ENCODE data around the gene HECA. TPM values are rescaled to one million over a fixed set of nuclear protein-coding genes. Genes with fewer than 3 reads are reported as not detected.

HECA gene, protein sequence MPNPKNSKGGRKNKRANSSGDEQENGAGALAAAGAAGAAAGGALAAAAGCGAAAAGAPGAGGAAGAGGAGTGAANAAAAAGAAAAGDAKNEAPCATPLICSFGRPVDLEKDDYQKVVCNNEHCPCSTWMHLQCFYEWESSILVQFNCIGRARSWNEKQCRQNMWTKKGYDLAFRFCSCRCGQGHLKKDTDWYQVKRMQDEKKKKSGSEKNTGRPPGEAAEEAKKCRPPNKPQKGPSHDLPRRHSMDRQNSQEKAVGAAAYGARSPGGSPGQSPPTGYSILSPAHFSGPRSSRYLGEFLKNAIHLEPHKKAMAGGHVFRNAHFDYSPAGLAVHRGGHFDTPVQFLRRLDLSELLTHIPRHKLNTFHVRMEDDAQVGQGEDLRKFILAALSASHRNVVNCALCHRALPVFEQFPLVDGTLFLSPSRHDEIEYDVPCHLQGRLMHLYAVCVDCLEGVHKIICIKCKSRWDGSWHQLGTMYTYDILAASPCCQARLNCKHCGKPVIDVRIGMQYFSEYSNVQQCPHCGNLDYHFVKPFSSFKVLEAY
- total RNA-seq (2014; rRNA removed; shearing (Covaris generic)) (17.2 and 22.5 TPM in 2 replicates), polyA plus RNA-seq (2016; fragmentation: Nextera tagmentation; extraction: Ambion mirVana) (2.7 and 2.9 TPM in 2 replicates)

DNA sequence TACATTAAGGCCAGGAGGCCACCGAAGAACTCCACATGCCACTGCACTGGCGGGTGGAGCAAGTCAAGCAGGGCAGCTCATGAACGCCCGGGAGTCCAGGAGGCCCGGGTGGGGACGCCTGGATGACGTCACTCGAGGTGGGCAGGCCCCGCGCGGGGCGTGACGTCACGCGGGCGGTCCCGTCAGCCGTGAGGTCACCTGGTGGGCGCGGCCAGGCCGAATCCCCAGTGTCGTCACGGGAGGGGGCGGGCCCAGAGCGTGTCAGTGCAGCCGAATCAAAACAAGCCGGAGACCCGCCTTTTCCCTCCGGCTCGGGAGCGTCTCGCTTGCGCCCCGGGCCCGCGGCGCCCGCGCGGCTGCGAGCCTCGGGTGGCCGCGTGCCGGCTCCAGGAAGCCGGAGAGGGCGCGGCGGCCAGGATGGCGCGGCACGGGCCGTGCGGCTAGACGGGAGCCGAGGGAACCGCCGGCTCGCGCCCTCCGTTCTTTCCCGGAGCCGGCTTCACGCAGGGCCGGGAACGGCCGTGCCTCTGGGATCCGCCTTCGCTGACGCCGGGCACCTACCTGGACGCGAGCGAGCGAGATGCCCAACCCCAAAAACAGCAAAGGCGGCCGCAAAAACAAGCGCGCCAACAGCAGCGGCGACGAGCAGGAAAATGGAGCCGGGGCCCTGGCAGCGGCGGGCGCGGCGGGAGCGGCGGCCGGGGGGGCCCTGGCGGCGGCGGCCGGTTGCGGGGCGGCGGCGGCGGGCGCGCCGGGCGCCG, at the start of gene HECA:
TSS of gene HECA (plus strand) at position 264 of the 761 bp plus-strand sequence. CDS start at position 581, 317 bp downstream.
- peaks cover 22% of the 10 kb centered on the region for H3K4me1 ChIP-seq (ENCODE audit: insufficient read depth)
- peak; percentile 98 for DNase-seq
- H3K79me2 ChIP-seq (ENCODE audit: insufficient read depth), result peaks cover 39% of the 10 kb centered on the region
- no peaks in the 10 kb centered on the region for H4K20me1 ChIP-seq (ENCODE audit: insufficient read depth)
- no peaks in the 10 kb centered on the region for H3K9me2 ChIP-seq (ENCODE audit: insufficient read depth)
- peak within 1 kb of the TSS; percentile 93 for H2AFZ ChIP-seq
- peak within 1 kb of the TSS; percentile 97 for H3K4me3 ChIP-seq
- TF ChIP-seq EZH2 (IDR thresholded peaks at IDR 0.05; ENCODE audit: insufficient read depth, poor library complexity, severe bottlenecking) (no peak), EZH2phosphoT487 (IDR thresholded peaks at IDR 0.05; ENCODE audit: insufficient read depth, low read depth) (no peak)
- peaks cover 23% of the 10 kb centered on the region; the same call in 1 of the 2 replicates for H3F3A ChIP-seq (ENCODE audit: insufficient read depth)
- peak within 1 kb of the TSS; percentile 73 for H3K27ac ChIP-seq
- no peaks in the 10 kb centered on the region for H3K36me3 ChIP-seq (ENCODE audit: low read depth)
- in situ Hi-C loops (cut with MboI), result no loop called here
- H3K4me2 ChIP-seq (ENCODE audit: unreplicated experiment), result peak within 1 kb of the TSS; percentile 95
- no peaks in the 10 kb centered on the region for H3K27me3 ChIP-seq (replicated peaks; ENCODE audit: insufficient read depth)
- 1% methylated on average over 55 to 72 of the region's 105 CpGs for WGBS, 2 experiments (ENCODE audit: low coverage in 1 of 2, low lambda C conversion rate in 2 of 2, missing lambda C conversion rate in 2 of 2)
- H3K9me3 ChIP-seq (ENCODE audit: low read depth), result no peaks in the 10 kb centered on the region
- H3K9ac ChIP-seq, result peak within 1 kb of the TSS; percentile 92

DNA sequence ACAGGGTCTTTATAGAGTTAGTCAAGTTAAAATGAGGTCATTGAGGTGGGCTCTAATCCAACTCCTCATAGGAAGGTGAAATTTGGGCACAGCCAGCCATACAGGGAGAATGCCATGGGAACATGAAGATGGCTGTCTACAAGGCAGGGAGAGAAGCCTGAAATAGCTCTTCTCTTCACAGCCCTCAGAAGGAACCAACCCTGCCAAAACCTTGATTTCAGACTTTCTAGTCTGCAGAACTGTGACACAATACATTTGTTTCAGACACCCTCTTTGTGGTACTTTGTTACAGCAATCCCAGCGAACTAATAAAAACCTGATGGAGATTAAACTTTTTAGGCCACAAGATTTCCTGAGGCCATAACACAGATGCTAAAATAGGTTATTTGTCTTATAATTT, 43.1 kb upstream of the HECA start:
- WGBS, 2 experiments (ENCODE audit: low coverage in 1 of 2, low lambda C conversion rate in 2 of 2, missing lambda C conversion rate in 2 of 2), result 23 to 26% methylated on average over 1 of the region's 1 CpG
- in situ Hi-C loops (cut with MboI), result no loop called here

DNA sequence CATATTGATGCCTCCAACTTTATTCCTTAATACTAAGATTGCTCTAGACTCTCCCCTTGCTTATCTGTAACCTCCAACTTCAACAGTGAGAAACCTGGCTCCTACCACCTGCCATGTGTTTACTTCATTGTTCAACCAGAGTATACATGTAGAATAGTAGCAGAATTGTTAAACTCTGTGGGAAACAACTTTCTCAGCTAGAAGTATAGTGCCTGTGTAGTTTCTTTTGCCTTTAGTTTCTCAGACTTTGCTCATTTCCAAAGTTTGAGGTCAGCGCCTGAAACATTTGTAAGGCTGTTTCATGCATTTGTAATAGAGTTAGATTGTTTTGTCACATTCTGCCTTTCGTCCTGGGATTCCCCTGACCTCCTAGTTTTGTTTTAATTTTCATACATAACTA, 34.9 kb upstream of the HECA start:
- H3F3A ChIP-seq (ENCODE audit: insufficient read depth), result no peaks in the 10 kb centered on the region
- no peak overlapping the region for H3K4me3 ChIP-seq
- 52 to 53% methylated on average over 2 of the region's 2 CpGs for whole genome bisulfite sequencing, 2 experiments (ENCODE audit: low coverage in 1 of 2, low lambda C conversion rate in 2 of 2, missing lambda C conversion rate in 2 of 2)
- no peak overlapping the region for H2AFZ ChIP-seq
- TF ChIP-seq EZH2 (IDR thresholded peaks at IDR 0.05; ENCODE audit: insufficient read depth, poor library complexity, severe bottlenecking), result no peak
- TF ChIP-seq EZH2phosphoT487 (IDR thresholded peaks at IDR 0.05; ENCODE audit: insufficient read depth, low read depth), result no peak
- no peaks in the 10 kb centered on the region for H3K36me3 ChIP-seq (ENCODE audit: low read depth)
- no peaks in the 10 kb centered on the region for H3K4me1 ChIP-seq (ENCODE audit: insufficient read depth)
- no peaks in the 10 kb centered on the region for H3K27me3 ChIP-seq (replicated peaks; ENCODE audit: insufficient read depth)
- no peak for DNase-seq
- no peaks in the 10 kb centered on the region for H3K9me2 ChIP-seq (ENCODE audit: insufficient read depth)
- H3K79me2 ChIP-seq (ENCODE audit: insufficient read depth), result no peaks in the 10 kb centered on the region
- H3K9ac ChIP-seq, result no peak overlapping the region
- no peak overlapping the region for H3K4me2 ChIP-seq (ENCODE audit: unreplicated experiment)
- no peak overlapping the region for H3K27ac ChIP-seq
- in situ Hi-C loops (cut with MboI), result no loop called here
- no peaks in the 10 kb centered on the region for H3K9me3 ChIP-seq (ENCODE audit: low read depth)
- no peaks in the 10 kb centered on the region for H4K20me1 ChIP-seq (ENCODE audit: insufficient read depth)

More for the DNA sequence above, 43.1 kb upstream of the HECA start:
- TF ChIP-seq EZH2 (IDR thresholded peaks at IDR 0.05; ENCODE audit: insufficient read depth, poor library complexity, severe bottlenecking), result no peak
- no peak for TF ChIP-seq EZH2phosphoT487 (IDR thresholded peaks at IDR 0.05; ENCODE audit: insufficient read depth, low read depth)
- Histone ChIP-seq H3K9ac (no peak overlapping the region), H3K36me3 (ENCODE audit: low read depth) (no peaks in the 10 kb centered on the region), H3K4me2 (ENCODE audit: unreplicated experiment) (no peak overlapping the region), H3K9me3 (ENCODE audit: low read depth) (no peaks in the 10 kb centered on the region), H3K27ac (no peak overlapping the region), H3K79me2 (ENCODE audit: insufficient read depth) (no peaks in the 10 kb centered on the region), H4K20me1 (ENCODE audit: insufficient read depth) (no peaks in the 10 kb centered on the region), H3K9me2 (ENCODE audit: insufficient read depth) (no peaks in the 10 kb centered on the region), H3K4me3 (no peak overlapping the region), H2AFZ (no peak overlapping the region), H3K27me3 (replicated peaks; ENCODE audit: insufficient read depth) (no peaks in the 10 kb centered on the region), H3F3A (ENCODE audit: insufficient read depth) (no peaks in the 10 kb centered on the region), H3K4me1 (ENCODE audit: insufficient read depth) (no peaks in the 10 kb centered on the region)
- no peak for DNase-seq

DNA sequence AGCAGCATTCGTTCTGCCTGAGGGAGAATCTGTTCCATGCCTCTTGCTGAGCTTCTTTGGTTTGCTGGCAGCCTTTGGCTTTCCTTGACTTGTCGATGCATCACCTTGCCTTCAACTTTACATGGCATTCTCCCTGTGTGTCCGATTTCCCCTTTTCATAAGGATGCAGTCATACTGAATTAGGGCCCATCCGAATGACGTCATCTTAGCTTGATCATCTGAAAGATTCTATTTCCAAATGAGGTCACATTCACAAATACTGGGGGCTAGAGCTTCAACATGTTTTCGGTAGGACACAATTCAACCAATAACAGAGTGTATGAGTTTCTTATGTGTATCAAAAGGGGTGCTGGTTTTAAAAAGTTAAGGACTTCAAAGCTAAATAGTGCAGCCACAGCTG, 27.8 kb upstream of the HECA start:
- Histone ChIP-seq H3K4me3 (no peak overlapping the region), H3K36me3 (ENCODE audit: low read depth) (no peaks in the 10 kb centered on the region), H3K9ac (no peak overlapping the region), H3K27ac (no peak overlapping the region), H3K9me2 (ENCODE audit: insufficient read depth) (no peaks in the 10 kb centered on the region), H3K27me3 (replicated peaks; ENCODE audit: insufficient read depth) (no peaks in the 10 kb centered on the region), H4K20me1 (ENCODE audit: insufficient read depth) (no peaks in the 10 kb centered on the region), H3K9me3 (ENCODE audit: low read depth) (no peaks in the 10 kb centered on the region), H3K79me2 (ENCODE audit: insufficient read depth) (no peaks in the 10 kb centered on the region), H2AFZ (no peak overlapping the region), H3K4me2 (ENCODE audit: unreplicated experiment) (no peak overlapping the region), H3K4me1 (ENCODE audit: insufficient read depth) (no peaks in the 10 kb centered on the region), H3F3A (ENCODE audit: insufficient read depth) (no peaks in the 10 kb centered on the region)
- in situ Hi-C loops (cut with MboI), result no loop called here
- DNase-seq, result no peak
- WGBS, 2 experiments (ENCODE audit: low coverage in 1 of 2, low lambda C conversion rate in 2 of 2, missing lambda C conversion rate in 2 of 2), result 83 to 87% methylated on average over 6 of the region's 6 CpGs
- TF ChIP-seq EZH2phosphoT487 (IDR thresholded peaks at IDR 0.05; ENCODE audit: insufficient read depth, low read depth) (no peak), EZH2 (IDR thresholded peaks at IDR 0.05; ENCODE audit: insufficient read depth, poor library complexity, severe bottlenecking) (no peak)
